ENCODE measurements around the gene MYOF.
"Not testable (repeated sequence)": the region's sequence is repeated elsewhere in the genome, so short reads cannot be mapped to it uniquely, and the experiment has no call there.

DNA sequence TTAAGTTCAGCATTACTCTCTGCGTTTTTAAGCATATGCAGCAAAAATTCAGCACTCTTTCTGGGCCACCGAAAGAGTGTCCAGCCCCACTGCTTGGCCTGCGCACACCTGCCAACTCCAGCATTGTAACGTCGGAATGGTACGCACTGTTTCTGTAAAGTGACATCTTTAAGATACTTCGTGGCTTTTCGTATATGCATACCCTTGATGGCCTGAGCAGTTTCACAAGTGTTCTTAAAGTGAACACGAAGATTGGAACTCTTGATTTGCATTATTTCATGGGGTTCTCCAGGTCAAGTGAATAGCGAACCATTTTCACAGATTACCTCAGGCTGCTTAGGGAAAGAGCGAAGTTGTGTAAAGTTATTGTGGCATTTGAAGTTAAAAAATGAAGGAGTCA lies 197.9 kb downstream of the MYOF start:
- TF ChIP-seq, protein P1, sequence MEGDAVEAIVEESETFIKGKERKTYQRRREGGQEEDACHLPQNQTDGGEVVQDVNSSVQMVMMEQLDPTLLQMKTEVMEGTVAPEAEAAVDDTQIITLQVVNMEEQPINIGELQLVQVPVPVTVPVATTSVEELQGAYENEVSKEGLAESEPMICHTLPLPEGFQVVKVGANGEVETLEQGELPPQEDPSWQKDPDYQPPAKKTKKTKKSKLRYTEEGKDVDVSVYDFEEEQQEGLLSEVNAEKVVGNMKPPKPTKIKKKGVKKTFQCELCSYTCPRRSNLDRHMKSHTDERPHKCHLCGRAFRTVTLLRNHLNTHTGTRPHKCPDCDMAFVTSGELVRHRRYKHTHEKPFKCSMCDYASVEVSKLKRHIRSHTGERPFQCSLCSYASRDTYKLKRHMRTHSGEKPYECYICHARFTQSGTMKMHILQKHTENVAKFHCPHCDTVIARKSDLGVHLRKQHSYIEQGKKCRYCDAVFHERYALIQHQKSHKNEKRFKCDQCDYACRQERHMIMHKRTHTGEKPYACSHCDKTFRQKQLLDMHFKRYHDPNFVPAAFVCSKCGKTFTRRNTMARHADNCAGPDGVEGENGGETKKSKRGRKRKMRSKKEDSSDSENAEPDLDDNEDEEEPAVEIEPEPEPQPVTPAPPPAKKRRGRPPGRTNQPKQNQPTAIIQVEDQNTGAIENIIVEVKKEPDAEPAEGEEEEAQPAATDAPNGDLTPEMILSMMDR (IDR thresholded peaks at IDR 0.05) = not testable (repeated sequence)
- TF ChIP-seq ZFX (IDR thresholded peaks at IDR 0.05; ENCODE audit: borderline replicate concordance) = not testable (repeated sequence)
